AML-193 (cell line): Measurements from ENCODE around the gene SLC6A7.
"Not testable (repeated sequence)": the region's sequence is repeated elsewhere in the genome, so short reads cannot be mapped to it uniquely, and the experiment has no call there.

ENCODE experiments used
- DNase-seq, 2 experiments: peaks; one replicate each; lab custom pipeline; 2025; lab: John Stamatoyannopoulos, UW

SLC6A7 gene

GRCh38 chr5:150241298-150242160, 51.7 kb downstream of the SLC6A7 start:
- DNase-seq: no peak

GRCh38 chr5:150242251-150242894, 52.5 kb downstream of the SLC6A7 start:
- no peak for DNase-seq

GRCh38 chr5:150243590-150243989, 53.7 kb downstream of the SLC6A7 start:
- DNase-seq: no peak

GRCh38 chr5:150244209-150244608, 54.3 kb downstream of the SLC6A7 start:
- no peak for DNase-seq

- DNase-seq: no peak
Observed at GRCh38 chr5:150245111-150245789, 55.4 kb downstream of the SLC6A7 start.

GRCh38 chr5:150245808-150246207, 55.9 kb downstream of the SLC6A7 start:
- no peak for DNase-seq

GRCh38 chr5:150246429-150246828, 56.6 kb downstream of the SLC6A7 start:
- no peak for DNase-seq

GRCh38 chr5:150246835-150247234, 57.0 kb downstream of the SLC6A7 start:
- no peak for DNase-seq

- no peak for DNase-seq
Observed at GRCh38 chr5:150247726-150248125, 57.9 kb downstream of the SLC6A7 start.

- DNase-seq: not testable (repeated sequence)
Observed at GRCh38 chr5:150248493-150248892, 58.6 kb downstream of the SLC6A7 start.

- DNase-seq: no peak
Observed at GRCh38 chr5:150248946-150249345, 59.1 kb downstream of the SLC6A7 start.

- no peak for DNase-seq
Observed at GRCh38 chr5:150249744-150250143, 59.9 kb downstream of the SLC6A7 start.

GRCh38 chr5:150251504-150251903, 61.6 kb downstream of the SLC6A7 start:
- no peak for DNase-seq

GRCh38 chr5:150252489-150252888, 62.6 kb downstream of the SLC6A7 start:
- no peak for DNase-seq

GRCh38 chr5:150253416-150254208, 63.8 kb downstream of the SLC6A7 start:
- DNase-seq: no peak

- DNase-seq: no peak
Observed at GRCh38 chr5:150254363-150254762, 64.5 kb downstream of the SLC6A7 start.

- DNase-seq: no peak
Observed at GRCh38 chr5:150254774-150255173, 64.9 kb downstream of the SLC6A7 start.

GRCh38 chr5:150255659-150256409, 66.0 kb downstream of the SLC6A7 start:
- no peak for DNase-seq

- no peak for DNase-seq
Observed at GRCh38 chr5:150256410-150257064, 66.7 kb downstream of the SLC6A7 start.

- DNase-seq: no peak
Observed at GRCh38 chr5:150257424-150257823, 67.6 kb downstream of the SLC6A7 start.

GRCh38 chr5:150258130-150258529, 68.3 kb downstream of the SLC6A7 start:
- no peak for DNase-seq
